Fibroblast of lung (primary cell): ENCODE measurements around the gene XPNPEP2. TPM values are rescaled to one million over a fixed set of nuclear protein-coding genes. Genes with fewer than 3 reads are reported as not detected.

Source experiments
- DNase-seq, 2 donors: peaks; one replicate each; pipeline versions ENCODE4 v3.0.0 to v3.0.0-alpha.2; 2010; ENCODE audit warnings: low read depth in 2 of 2
- H2AFZ ChIP-seq: 2 replicates; pipeline ENCODE4 v1.5.1; 2012; ENCODE audit warnings: low read length, control low read depth, inconsistent platforms
- H3K27ac ChIP-seq: 2 replicates; pipeline ENCODE4 v1.5.1; 2011; ENCODE audit warnings: low read length, control low read depth; ENCODE audit not compliant: insufficient read depth
- H3K27me3 ChIP-seq: 2 replicates; pipeline ENCODE4 v1.5.1; 2011; ENCODE audit warnings: mild to moderate bottlenecking, low read length; ENCODE audit not compliant: control insufficient read depth, insufficient read depth
- H3K36me3 ChIP-seq: 2 replicates; pipeline ENCODE4 v1.5.1; 2011; ENCODE audit warnings: low read length; ENCODE audit not compliant: control insufficient read depth, insufficient read depth
- H3K4me1 ChIP-seq: 2 replicates; pipeline ENCODE4 v1.5.1; 2011; ENCODE audit warnings: low read length; ENCODE audit not compliant: control insufficient read depth, insufficient read depth; ENCODE audit errors: extremely low read depth
- H3K4me2 ChIP-seq: 2 replicates; pipeline ENCODE4 v1.5.1; 2011; ENCODE audit warnings: low read length, control low read depth; ENCODE audit not compliant: insufficient read depth; ENCODE audit errors: extremely low read depth
- H3K4me3 ChIP-seq, 4 experiments: fragments of 200-600 bp in 1 of 4; sonication (generic) in 1 of 4; replicated peaks in 1 of 4; 2 replicates each; pipeline ENCODE4 v1.5.1; 2011 to 2016; ENCODE audit warnings: low read length in 4 of 4, low read depth in 3 of 4, mild to moderate bottlenecking in 3 of 4, control low read depth in 2 of 4, inconsistent platforms in 1 of 4, mixed read lengths in 1 of 4; ENCODE audit not compliant: insufficient read depth in 1 of 4; ENCODE audit errors: control extremely low read depth in 1 of 4
- H3K79me2 ChIP-seq: 2 replicates; pipeline ENCODE4 v1.5.1; 2012; ENCODE audit warnings: mild to moderate bottlenecking, low read length, inconsistent platforms; ENCODE audit not compliant: control insufficient read depth, insufficient read depth
- H3K9ac ChIP-seq: 2 replicates; pipeline ENCODE4 v1.5.1; 2011; ENCODE audit warnings: mild to moderate bottlenecking, low read length, control low read depth; ENCODE audit not compliant: insufficient read depth
- H3K9me3 ChIP-seq: 2 replicates; pipeline ENCODE4 v1.5.1; 2012; ENCODE audit warnings: low read depth, low read length; ENCODE audit not compliant: control insufficient read depth, insufficient read depth
- H4K20me1 ChIP-seq: 2 replicates; pipeline ENCODE4 v1.5.1; 2011; ENCODE audit warnings: low read length; ENCODE audit not compliant: control insufficient read depth, insufficient read depth; ENCODE audit errors: extremely low read depth
- EZH2 ChIP-seq: IDR thresholded peaks from 2 replicates; pipeline ENCODE4 v1.5.1; 2012; ENCODE audit warnings: low read length, control low read depth, mild to moderate bottlenecking; ENCODE audit errors: missing control alignments
- polyA plus RNA-seq, 2 donors: library from polyadenylated mRNA; depleted of rRNA in 1 of 2; stranded (reverse) in 1 of 2; unstranded in 1 of 2; fragments of >200 nt; gene quantifications; 2 replicates each; pipeline ENCODE4 v1.2.1, GENCODE V29; 2011 to 2012; ENCODE audit warnings: missing spikeins in 1 of 2
- total RNA-seq: library from RNA; depleted of rRNA; stranded (reverse); fragments of >200 nt; gene quantifications from 2 replicates; pipeline ENCODE4 v1.2.1, GENCODE V29; 2014
- TF ChIP-seq, protein P1 (sequence below), 2 donors: IDR thresholded peaks in 1 of 2; conservative IDR thresholded peaks in 1 of 2; 1 replicate in 1 of 2; 2 replicates in 1 of 2; pipeline ENCODE4 v1.5.1; 2011 to 2012; ENCODE audit warnings: low read length in 2 of 2, control low read depth in 1 of 2, inconsistent platforms in 1 of 2, low read depth in 1 of 2, mild to moderate bottlenecking in 1 of 2

Gene XPNPEP2
- total and polyA plus RNA-seq, 2 donors (not counting 1 experiment from before 2014, with no cell fraction given), result 0.16 to 0.17 TPM

DNA sequence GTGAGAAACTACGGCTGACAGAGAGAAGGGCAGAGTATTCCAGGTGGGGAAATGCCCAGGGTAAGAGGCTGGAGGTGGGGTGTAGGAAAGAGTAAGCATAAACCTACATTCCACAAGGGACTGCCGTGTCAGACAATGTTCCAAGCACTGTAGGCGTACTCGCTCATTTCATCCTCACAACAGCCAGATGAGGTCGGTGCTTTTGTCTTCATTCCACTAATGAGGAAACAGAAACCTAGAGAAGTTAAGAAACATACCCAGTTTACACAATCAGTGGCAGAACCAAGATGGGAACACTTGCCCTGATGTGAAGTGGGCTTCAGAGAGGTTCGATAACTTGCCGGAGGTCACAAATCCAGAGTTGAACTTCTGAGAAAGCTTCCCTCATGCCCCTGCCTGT lies 45.6 kb downstream of the XPNPEP2 start:
- no peaks in the 10 kb centered on the region for H4K20me1 ChIP-seq
- no peak for DNase-seq
- TF ChIP-seq, protein P1, sequence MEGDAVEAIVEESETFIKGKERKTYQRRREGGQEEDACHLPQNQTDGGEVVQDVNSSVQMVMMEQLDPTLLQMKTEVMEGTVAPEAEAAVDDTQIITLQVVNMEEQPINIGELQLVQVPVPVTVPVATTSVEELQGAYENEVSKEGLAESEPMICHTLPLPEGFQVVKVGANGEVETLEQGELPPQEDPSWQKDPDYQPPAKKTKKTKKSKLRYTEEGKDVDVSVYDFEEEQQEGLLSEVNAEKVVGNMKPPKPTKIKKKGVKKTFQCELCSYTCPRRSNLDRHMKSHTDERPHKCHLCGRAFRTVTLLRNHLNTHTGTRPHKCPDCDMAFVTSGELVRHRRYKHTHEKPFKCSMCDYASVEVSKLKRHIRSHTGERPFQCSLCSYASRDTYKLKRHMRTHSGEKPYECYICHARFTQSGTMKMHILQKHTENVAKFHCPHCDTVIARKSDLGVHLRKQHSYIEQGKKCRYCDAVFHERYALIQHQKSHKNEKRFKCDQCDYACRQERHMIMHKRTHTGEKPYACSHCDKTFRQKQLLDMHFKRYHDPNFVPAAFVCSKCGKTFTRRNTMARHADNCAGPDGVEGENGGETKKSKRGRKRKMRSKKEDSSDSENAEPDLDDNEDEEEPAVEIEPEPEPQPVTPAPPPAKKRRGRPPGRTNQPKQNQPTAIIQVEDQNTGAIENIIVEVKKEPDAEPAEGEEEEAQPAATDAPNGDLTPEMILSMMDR (conservative IDR thresholded peaks at IDR 0.05 in 1 of 2, IDR thresholded peaks at IDR 0.05 in 1 of 2; ENCODE audit: low read depth in 1 of 2, low read length in 2 of 2), result no peak
- no peak for TF ChIP-seq EZH2
- H3K27me3 ChIP-seq, result no peaks in the 10 kb centered on the region
- H3K4me1 ChIP-seq, result no peaks in the 10 kb centered on the region
- H3K36me3 ChIP-seq, result no peaks in the 10 kb centered on the region
- H3K27ac ChIP-seq, result no peak overlapping the region
- no peak overlapping the region for H3K9ac ChIP-seq
- H3K79me2 ChIP-seq, result no peaks in the 10 kb centered on the region
- no peaks in the 10 kb centered on the region for H3K9me3 ChIP-seq
- no peak overlapping the region for H2AFZ ChIP-seq
- no peak overlapping the region for H3K4me3 ChIP-seq
- no peak overlapping the region for H3K4me2 ChIP-seq

DNA sequence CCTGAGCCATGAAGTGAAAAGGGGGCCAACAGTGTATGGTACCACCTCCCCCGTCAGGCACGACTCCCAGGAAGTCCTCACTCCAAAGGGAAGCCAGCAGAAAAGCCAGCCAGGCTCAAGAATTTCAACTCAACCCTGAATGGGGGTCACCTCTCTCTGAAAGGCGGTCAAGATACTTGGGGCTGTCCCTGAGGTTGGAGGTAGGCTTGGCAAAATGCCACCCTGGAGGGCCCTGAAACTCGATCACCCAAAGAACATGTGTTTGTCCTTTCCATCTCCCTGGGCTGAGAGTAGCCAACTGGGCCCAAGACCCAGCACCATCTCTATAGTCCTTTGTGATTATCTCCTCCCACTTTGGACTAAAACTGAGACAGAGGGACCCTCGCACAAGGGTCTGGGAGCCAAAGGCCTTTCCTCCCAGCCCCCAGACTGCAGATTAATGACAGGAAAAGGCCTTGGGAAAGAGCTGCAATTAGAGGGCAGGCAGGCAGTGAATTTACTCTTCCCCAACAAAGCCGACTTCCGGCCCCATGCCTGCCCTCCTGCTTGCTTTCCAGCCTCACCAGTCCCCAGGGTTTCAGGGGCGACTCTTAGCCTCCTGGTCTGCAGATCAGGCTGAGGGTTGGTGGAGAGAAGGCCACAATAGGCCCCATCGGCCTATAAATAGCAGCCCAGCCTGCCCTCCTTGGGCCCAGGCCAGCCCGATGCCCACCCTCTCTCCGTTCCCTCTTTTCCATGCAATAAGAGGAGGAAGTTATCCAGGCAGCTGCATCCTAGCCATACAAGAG lies 46.6 kb downstream of the XPNPEP2 start:
- Histone ChIP-seq H4K20me1 (no peaks in the 10 kb centered on the region), H3K4me3 (no peak overlapping the region), H3K9ac (no peak overlapping the region), H3K4me1 (no peaks in the 10 kb centered on the region), H3K4me2 (no peak overlapping the region), H3K9me3 (no peaks in the 10 kb centered on the region), H2AFZ (no peak overlapping the region), H3K27me3 (no peaks in the 10 kb centered on the region), H3K36me3 (no peaks in the 10 kb centered on the region), H3K27ac (no peak overlapping the region), H3K79me2 (no peaks in the 10 kb centered on the region)
- TF ChIP-seq EZH2, result no peak
- TF ChIP-seq, protein P1 (conservative IDR thresholded peaks at IDR 0.05 in 1 of 2, IDR thresholded peaks at IDR 0.05 in 1 of 2; ENCODE audit: low read depth in 1 of 2, low read length in 2 of 2), result no peak
- no peak for DNase-seq

DNA sequence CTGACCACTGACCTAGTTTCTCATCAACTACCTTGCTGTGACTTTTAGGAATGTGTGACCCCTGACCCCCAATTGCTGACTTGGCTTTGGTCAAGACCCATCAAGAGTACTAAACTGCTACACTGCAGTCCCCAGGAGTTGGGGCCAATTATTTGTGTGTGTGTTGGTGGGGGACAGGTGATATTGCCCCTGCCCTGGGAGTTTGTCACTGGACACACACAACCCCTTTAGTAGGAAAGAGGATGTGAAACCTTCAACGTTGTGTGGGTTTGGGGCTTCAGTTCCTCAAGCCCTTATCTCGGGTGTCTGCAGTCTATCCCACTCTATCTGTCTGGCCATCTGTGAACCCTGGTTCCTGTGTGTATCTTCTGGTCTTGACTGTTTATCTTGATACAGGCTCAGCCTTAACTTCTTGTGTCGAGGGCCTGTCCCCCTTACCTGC lies 47.5 kb downstream of the XPNPEP2 start:
- Histone ChIP-seq H3K4me2 (no peak overlapping the region), H3K4me1 (no peaks in the 10 kb centered on the region), H3K79me2 (no peaks in the 10 kb centered on the region), H3K9ac (no peak overlapping the region), H3K27ac (no peak overlapping the region), H3K4me3 (no peak overlapping the region), H3K27me3 (no peaks in the 10 kb centered on the region), H4K20me1 (no peaks in the 10 kb centered on the region), H3K9me3 (no peaks in the 10 kb centered on the region), H2AFZ (no peak overlapping the region), H3K36me3 (no peaks in the 10 kb centered on the region)
- TF ChIP-seq, protein P1 (conservative IDR thresholded peaks at IDR 0.05 in 1 of 2, IDR thresholded peaks at IDR 0.05 in 1 of 2; ENCODE audit: low read depth in 1 of 2, low read length in 2 of 2), result no peak
- TF ChIP-seq EZH2, result no peak
- DNase-seq, result no peak
